ENCODE measurements around the gene OSM. TPM values are rescaled to one million over a fixed set of nuclear protein-coding genes. Genes with fewer than 3 reads are reported as not detected.

The OSM gene
- polyA plus RNA-seq, 1 donor (not counting 4 experiments of a cell fraction or from before 2014, with no cell fraction given) = not detected

DNA sequence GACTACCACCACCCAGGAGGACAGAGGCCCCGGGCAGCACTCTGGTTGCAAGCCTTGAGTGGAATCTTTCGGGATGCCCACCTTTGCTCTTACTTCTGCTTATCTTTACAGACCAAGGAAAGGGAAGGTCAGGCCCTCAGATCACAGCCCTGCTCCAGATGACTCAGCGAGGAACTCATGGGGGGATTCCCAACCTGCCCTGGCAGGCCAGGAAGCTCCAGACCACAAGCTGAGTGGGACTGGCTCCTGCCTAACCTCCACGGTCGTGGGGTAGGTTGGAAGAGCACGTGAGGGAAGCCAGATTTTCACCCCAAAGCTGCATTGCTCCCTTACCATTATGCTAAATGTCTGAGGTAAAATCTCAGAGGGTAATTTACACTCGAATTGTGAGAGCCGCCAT, 48.3 kb upstream of the OSM start:
- Histone ChIP-seq H4K20me1 (ENCODE audit: control insufficient read depth, extremely low read depth, insufficient read depth, low read length) (peaks cover 14% of the 10 kb centered on the region), H3K27ac (ENCODE audit: control insufficient read depth, insufficient read depth, low read length) (peak overlapping the region; percentile 18), H3K36me3 (ENCODE audit: control insufficient read depth in 2 of 2, extremely low read depth in 1 of 2, insufficient read depth in 2 of 2, low read length in 2 of 2) (peaks cover 12 to 17% of the 10 kb centered on the region in 2 experiments), H3K4me1 (ENCODE audit: control insufficient read depth, extremely low read depth, insufficient read depth, low read length) (peaks cover 51% of the 10 kb centered on the region), H3K9me1 (ENCODE audit: control insufficient read depth, extremely low read depth, insufficient read depth, low read length) (peaks cover 6% of the 10 kb centered on the region), H3K4me2 (ENCODE audit: control insufficient read depth, extremely low read depth, insufficient read depth, low read depth, low read length) (peak overlapping the region; percentile 18), H3K9me3 (ENCODE audit: control insufficient read depth, low read depth, low read length) (no peaks in the 10 kb centered on the region), H2AFZ (ENCODE audit: control insufficient read depth, low read length) (no peak overlapping the region), H3K9ac (ENCODE audit: control insufficient read depth, extremely low read depth, insufficient read depth, low read length) (no peak overlapping the region), H3K79me2 (ENCODE audit: control insufficient read depth, insufficient read depth, low read length) (peaks cover 58% of the 10 kb centered on the region), H3K4me3 (ENCODE audit: control insufficient read depth in 2 of 3, extremely low read depth in 1 of 3, insufficient read depth in 2 of 3, low read depth in 1 of 3, low read length in 3 of 3) (no peak overlapping the region), H3K27me3 (ENCODE audit: control insufficient read depth, extremely low read depth, insufficient read depth, low read length) (no peaks in the 10 kb centered on the region)
- dilution Hi-C loops (cut with MboI; ENCODE audit: extremely low pct_ligation_motif_present, low sequenced_read_pairs) = no loop called here
- FAIRE-seq (no peak), DNase-seq (ENCODE audit: low read depth, low spot score) (no peak)
- no peak for TF ChIP-seq EZH2 (IDR thresholded peaks at IDR 0.05; ENCODE audit: low read length)
- TF ChIP-seq, protein P1, sequence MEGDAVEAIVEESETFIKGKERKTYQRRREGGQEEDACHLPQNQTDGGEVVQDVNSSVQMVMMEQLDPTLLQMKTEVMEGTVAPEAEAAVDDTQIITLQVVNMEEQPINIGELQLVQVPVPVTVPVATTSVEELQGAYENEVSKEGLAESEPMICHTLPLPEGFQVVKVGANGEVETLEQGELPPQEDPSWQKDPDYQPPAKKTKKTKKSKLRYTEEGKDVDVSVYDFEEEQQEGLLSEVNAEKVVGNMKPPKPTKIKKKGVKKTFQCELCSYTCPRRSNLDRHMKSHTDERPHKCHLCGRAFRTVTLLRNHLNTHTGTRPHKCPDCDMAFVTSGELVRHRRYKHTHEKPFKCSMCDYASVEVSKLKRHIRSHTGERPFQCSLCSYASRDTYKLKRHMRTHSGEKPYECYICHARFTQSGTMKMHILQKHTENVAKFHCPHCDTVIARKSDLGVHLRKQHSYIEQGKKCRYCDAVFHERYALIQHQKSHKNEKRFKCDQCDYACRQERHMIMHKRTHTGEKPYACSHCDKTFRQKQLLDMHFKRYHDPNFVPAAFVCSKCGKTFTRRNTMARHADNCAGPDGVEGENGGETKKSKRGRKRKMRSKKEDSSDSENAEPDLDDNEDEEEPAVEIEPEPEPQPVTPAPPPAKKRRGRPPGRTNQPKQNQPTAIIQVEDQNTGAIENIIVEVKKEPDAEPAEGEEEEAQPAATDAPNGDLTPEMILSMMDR (optimal IDR thresholded peaks at IDR 0.05 in 1 of 3, IDR thresholded peaks at IDR 0.05 in 1 of 3, conservative IDR thresholded peaks at IDR 0.05 in 1 of 3; ENCODE audit: extremely low read depth in 1 of 3, insufficient read depth in 2 of 3, low read length in 3 of 3) = no peak

DNA sequence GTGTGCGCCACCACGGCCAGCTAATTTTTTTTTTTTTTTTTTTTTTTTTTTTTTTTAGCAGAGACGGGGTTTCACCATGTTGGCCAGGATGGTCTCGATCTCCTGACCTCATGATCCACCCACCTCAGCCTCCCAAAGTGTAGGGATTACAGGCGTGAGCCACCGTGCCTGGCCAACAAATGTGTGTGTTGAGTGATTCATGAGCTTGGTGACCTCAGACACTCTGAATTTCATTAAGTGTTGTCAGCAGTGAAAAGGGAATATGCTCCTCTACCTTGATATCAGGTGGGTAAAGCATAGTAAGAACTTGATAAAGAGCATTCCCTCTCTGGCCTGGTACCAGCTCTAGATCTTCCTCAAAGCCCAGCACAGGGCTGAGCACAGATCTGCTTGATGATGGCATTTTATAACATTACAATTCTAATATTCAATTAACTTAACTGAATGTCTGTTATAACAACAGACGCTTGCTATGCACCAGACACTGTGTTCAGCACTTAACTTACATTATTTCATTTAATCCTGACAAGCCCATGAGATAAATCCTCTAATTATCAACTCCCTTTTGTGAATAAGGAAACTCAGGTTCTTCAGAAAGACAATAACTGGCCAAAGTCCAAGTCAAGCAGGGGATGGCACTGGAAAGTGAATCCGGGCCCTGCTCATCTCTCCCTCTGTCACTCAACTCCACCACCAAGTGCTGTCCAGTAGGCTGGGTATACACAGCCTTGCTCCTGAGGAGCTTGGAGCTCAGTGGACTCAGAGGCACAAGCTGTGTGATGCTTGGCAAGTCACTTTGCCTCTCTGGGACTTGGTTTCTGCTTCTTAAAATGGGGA, 47.1 kb upstream of the OSM start:
- dilution Hi-C loops (cut with MboI; ENCODE audit: extremely low pct_ligation_motif_present, low sequenced_read_pairs) = no loop called here
- no peak overlapping the region for H3K9ac ChIP-seq (ENCODE audit: control insufficient read depth, extremely low read depth, insufficient read depth, low read length)
- H3K27me3 ChIP-seq (ENCODE audit: control insufficient read depth, extremely low read depth, insufficient read depth, low read length) = no peaks in the 10 kb centered on the region
- H3K9me1 ChIP-seq (ENCODE audit: control insufficient read depth, extremely low read depth, insufficient read depth, low read length) = peaks cover 9% of the 10 kb centered on the region
- DNase-seq (ENCODE audit: low read depth, low spot score) = no peak
- peaks cover 63% of the 10 kb centered on the region for H3K4me1 ChIP-seq (ENCODE audit: control insufficient read depth, extremely low read depth, insufficient read depth, low read length)
- H4K20me1 ChIP-seq (ENCODE audit: control insufficient read depth, extremely low read depth, insufficient read depth, low read length) = peaks cover 14% of the 10 kb centered on the region
- peaks cover 55% of the 10 kb centered on the region for H3K79me2 ChIP-seq (ENCODE audit: control insufficient read depth, insufficient read depth, low read length)
- H3K36me3 ChIP-seq (ENCODE audit: control insufficient read depth in 2 of 2, extremely low read depth in 1 of 2, insufficient read depth in 2 of 2, low read length in 2 of 2) = peaks cover 12 to 13% of the 10 kb centered on the region in 2 experiments
- no peak overlapping the region for H3K4me3 ChIP-seq (ENCODE audit: control insufficient read depth in 2 of 3, extremely low read depth in 1 of 3, insufficient read depth in 2 of 3, low read depth in 1 of 3, low read length in 3 of 3)
- no peak overlapping the region for H3K27ac ChIP-seq (ENCODE audit: control insufficient read depth, insufficient read depth, low read length)
- H3K9me3 ChIP-seq (ENCODE audit: control insufficient read depth, low read depth, low read length) = no peaks in the 10 kb centered on the region
- no peak overlapping the region for H3K4me2 ChIP-seq (ENCODE audit: control insufficient read depth, extremely low read depth, insufficient read depth, low read depth, low read length)
- no peak overlapping the region for H2AFZ ChIP-seq (ENCODE audit: control insufficient read depth, low read length)
- no peak for FAIRE-seq
- TF ChIP-seq, protein P1 (optimal IDR thresholded peaks at IDR 0.05 in 1 of 3, IDR thresholded peaks at IDR 0.05 in 1 of 3, conservative IDR thresholded peaks at IDR 0.05 in 1 of 3; ENCODE audit: extremely low read depth in 1 of 3, insufficient read depth in 2 of 3, low read length in 3 of 3) = no peak
- TF ChIP-seq EZH2 (IDR thresholded peaks at IDR 0.05; ENCODE audit: low read length) = no peak
